Neutrophil (primary cell): ENCODE data around the gene PTRH2.

Experiments
- H3K27ac ChIP-seq: fragments of 200-600 bp; sonication (generic); 2 replicates; pipeline ENCODE4 v1.5.1; 2016; ENCODE audit warnings: mild to moderate bottlenecking, moderate library complexity
- H3K27me3 ChIP-seq: fragments of 200-600 bp; sonication (generic); 2 replicates; pipeline ENCODE4 v1.6.0; 2016; ENCODE audit warnings: mild to moderate bottlenecking
- H3K36me3 ChIP-seq: fragments of 200-600 bp; sonication (generic); 2 replicates; pipeline ENCODE4 v1.5.1; 2017
- H3K4me1 ChIP-seq, 2 experiments: fragments of 200-600 bp in 1 of 2; sonication (generic) in 1 of 2; 1 replicate in 1 of 2; 2 replicates in 1 of 2; pipeline versions ENCODE4 v1.5.1 to v1.6.1; 2013 to 2016; ENCODE audit warnings: low read depth in 1 of 2, low read length in 1 of 2, mild to moderate bottlenecking in 1 of 2, moderate library complexity in 1 of 2; ENCODE audit not compliant: control insufficient read depth in 1 of 2, insufficient read depth in 1 of 2
- H3K4me3 ChIP-seq, 2 experiments: fragments of 200-600 bp in 1 of 2; sonication (generic) in 1 of 2; 1 replicate in 1 of 2; 2 replicates in 1 of 2; pipeline ENCODE4 v1.5.1; 2013 to 2016; ENCODE audit warnings: low read depth in 1 of 2, low read length in 1 of 2, mild to moderate bottlenecking in 1 of 2, moderate library complexity in 1 of 2
- H3K9me3 ChIP-seq: fragments of 200-600 bp; sonication (generic); 2 replicates; pipeline ENCODE4 v1.5.1; 2016
- TF ChIP-seq, protein P1 (sequence below): fragments of 200-600 bp; sonication (generic); IDR thresholded peaks from 2 replicates; pipeline ENCODE4 v1.5.1; 2016; ENCODE audit warnings: antibody characterized with exemption

PTRH2 gene

DNA sequence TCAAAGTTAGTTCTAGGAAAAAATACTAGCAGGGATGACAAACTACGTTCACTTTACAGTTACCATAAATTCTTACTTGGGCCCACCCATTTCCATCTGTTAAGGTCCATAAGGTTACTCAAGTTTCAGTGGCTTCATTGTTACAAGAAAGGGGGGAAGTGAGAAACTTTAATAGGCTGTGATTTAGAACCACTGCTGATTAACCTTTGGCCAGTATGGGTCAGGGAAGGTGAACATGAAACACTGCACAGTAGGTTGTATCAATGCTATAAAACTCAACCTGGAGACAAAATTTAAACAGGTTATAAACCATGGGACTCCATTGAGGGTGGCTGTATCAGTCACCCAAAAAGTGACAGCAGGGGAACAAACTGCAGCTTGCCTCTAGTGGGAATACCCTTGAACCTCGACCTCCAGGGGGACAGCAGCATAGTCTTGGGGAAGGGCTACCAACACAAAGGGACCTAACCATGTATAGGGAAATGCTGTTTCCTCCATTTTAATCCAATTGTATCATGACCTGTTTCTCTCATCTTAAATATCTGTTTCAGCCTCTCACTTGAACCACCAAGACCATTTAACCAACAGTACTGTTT, 10.4 kb downstream of the PTRH2 start:
- Histone ChIP-seq H3K36me3 (peaks cover 75% of the 10 kb centered on the region), H3K4me3 (no peak overlapping the region), H3K27me3 (no peaks in the 10 kb centered on the region), H3K4me1 (peaks cover 11 to 12% of the 10 kb centered on the region in 2 experiments), H3K27ac (peak overlapping the region; percentile 58), H3K9me3 (no peaks in the 10 kb centered on the region)
- TF ChIP-seq, protein P1, sequence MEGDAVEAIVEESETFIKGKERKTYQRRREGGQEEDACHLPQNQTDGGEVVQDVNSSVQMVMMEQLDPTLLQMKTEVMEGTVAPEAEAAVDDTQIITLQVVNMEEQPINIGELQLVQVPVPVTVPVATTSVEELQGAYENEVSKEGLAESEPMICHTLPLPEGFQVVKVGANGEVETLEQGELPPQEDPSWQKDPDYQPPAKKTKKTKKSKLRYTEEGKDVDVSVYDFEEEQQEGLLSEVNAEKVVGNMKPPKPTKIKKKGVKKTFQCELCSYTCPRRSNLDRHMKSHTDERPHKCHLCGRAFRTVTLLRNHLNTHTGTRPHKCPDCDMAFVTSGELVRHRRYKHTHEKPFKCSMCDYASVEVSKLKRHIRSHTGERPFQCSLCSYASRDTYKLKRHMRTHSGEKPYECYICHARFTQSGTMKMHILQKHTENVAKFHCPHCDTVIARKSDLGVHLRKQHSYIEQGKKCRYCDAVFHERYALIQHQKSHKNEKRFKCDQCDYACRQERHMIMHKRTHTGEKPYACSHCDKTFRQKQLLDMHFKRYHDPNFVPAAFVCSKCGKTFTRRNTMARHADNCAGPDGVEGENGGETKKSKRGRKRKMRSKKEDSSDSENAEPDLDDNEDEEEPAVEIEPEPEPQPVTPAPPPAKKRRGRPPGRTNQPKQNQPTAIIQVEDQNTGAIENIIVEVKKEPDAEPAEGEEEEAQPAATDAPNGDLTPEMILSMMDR: no peak

DNA sequence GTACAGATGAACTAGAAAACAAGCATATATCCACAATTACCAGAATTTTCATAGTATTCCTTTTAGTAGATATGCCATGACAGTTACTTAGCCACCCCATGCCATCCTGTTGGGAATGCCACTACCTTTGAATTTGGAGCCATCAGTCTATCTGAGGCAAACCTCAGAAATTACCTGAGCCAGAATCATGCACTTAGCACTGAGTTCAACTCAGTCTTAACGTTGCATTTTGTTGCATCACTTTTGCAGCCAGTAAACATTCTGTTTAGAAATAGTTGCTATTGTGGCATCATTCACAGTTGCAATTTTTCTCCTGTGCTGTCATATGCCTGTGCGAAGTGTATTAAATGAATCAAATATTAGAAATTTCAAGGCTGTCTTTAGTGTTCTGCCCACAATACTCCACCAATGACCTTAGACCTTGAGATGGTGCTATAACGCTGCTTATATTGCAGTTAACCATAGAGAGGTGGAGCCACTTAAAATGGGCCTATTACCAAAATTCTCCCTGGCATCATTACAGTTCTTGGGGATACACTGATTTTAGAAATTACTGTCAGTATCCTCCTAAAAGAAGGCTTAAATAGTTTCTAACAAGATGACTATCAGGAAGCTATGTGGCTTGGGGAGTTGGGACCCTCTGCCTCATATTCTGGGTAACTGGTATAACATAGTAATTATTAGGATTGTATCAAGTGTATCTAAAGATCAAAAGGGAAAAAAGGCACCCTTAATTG, 11.1 kb downstream of the PTRH2 start:
- Histone ChIP-seq H3K4me1 (peaks cover 11 to 12% of the 10 kb centered on the region in 2 experiments), H3K4me3 (no peak overlapping the region), H3K9me3 (no peaks in the 10 kb centered on the region), H3K27me3 (no peaks in the 10 kb centered on the region), H3K27ac (peak overlapping the region; percentile 58), H3K36me3 (peaks cover 82% of the 10 kb centered on the region)
- TF ChIP-seq, protein P1: no peak

DNA sequence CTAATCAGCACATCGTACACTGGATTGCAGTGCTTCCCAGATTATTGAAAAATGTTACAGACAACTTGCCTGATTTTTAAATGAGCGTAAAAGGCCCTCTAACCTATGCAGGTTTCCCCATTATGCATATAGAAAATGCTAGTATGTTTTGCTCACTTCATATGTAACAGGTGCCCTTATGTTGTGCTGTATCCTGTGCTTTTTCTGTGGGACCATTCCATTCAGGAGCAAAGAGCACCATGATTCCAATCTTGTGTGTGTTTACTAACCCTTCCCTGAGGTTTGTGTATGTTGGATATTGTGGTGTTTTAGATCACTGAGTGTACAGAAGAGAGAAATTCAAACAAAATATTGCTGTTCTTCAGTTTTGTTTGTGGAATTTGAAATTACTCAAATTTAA, 12.9 kb downstream of the PTRH2 start:
- Histone ChIP-seq H3K4me1 (peaks cover 11 to 12% of the 10 kb centered on the region in 2 experiments), H3K27me3 (no peaks in the 10 kb centered on the region), H3K36me3 (peaks cover 94% of the 10 kb centered on the region), H3K27ac (peak overlapping the region; percentile 58), H3K9me3 (no peaks in the 10 kb centered on the region), H3K4me3 (no peak overlapping the region)
- TF ChIP-seq, protein P1: no peak

DNA sequence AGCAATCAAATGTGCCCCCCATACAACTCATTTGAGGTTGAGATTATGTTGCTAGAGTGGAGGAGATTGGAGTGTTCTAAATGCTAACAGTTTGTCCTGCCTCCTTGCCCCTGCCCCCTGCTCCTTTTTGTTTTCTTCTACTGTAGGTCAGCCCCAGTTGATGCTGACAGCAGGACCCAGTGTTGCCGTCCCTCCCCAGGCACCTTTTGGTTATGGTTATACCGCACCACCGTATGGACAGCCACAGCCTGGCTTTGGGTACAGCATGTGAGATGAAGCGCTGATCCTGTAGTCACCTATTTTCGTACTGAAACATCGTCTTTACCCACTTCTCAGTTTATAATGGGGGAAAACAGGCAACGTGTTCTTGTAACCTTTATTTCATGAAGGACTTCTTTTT, 13.6 kb downstream of the PTRH2 start:
- H3K36me3 ChIP-seq: peaks cover 89% of the 10 kb centered on the region
- no peaks in the 10 kb centered on the region for H3K9me3 ChIP-seq
- peaks cover 11 to 12% of the 10 kb centered on the region in 2 experiments for H3K4me1 ChIP-seq
- no peak overlapping the region for H3K4me3 ChIP-seq
- TF ChIP-seq, protein P1: no peak
- H3K27ac ChIP-seq: peak overlapping the region; percentile 58
- H3K27me3 ChIP-seq: no peaks in the 10 kb centered on the region

DNA sequence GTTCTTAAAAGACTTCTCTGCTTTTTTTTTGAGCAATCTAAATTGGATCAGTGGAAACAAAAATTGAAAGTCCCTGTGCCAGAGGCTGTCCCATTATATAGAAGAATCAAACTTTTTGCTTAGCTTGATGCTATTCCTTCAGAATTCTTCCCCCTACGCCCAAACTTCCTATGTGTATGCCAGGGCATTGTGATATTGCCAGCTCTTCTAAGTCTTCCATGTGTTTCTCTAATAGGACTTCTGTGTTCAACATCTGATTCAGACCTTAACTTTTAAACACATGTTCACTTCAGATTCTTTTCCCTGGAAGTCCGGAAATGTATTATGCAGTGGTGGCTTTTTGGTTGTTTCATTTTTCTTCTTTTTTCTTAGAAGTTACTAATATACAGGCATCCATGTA, 18.7 kb downstream of the PTRH2 start:
- peak overlapping the region; percentile 43 for H3K27ac ChIP-seq
- no peak overlapping the region for H3K4me3 ChIP-seq
- no peaks in the 10 kb centered on the region for H3K9me3 ChIP-seq
- H3K36me3 ChIP-seq: peaks cover 90% of the 10 kb centered on the region
- TF ChIP-seq, protein P1: no peak
- H3K27me3 ChIP-seq: no peaks in the 10 kb centered on the region
- H3K4me1 ChIP-seq: no peaks in the 10 kb centered on the region
